GM12878 (cell line): Measurements from ENCODE around the gene FXN.

Source experiments
- IKZF2 ChIP-seq, 2 experiments: fragments of 450-650 bp; IDR thresholded peaks; 2 replicates each; pipeline ENCODE4 v1.6.1; 2017; ENCODE audit warnings: mild to moderate bottlenecking in 2 of 2, moderate library complexity in 2 of 2
- NFYB ChIP-seq: IDR thresholded peaks from 2 replicates; pipeline ENCODE4 v1.6.1; 2011; ENCODE audit warnings: low read depth, mild to moderate bottlenecking, low read length, improper control_type of control experiment, moderate library complexity; ENCODE audit not compliant: insufficient read depth
- POLR2AphosphoS5 ChIP-seq: IDR thresholded peaks from 2 replicates; pipeline ENCODE4 v1.6.1; 2011; ENCODE audit warnings: mild to moderate bottlenecking, low read length, inconsistent platforms
- TF ChIP-seq, protein P1 (sequence below): fragments of 450-650 bp; IDR thresholded peaks from 2 replicates; pipeline ENCODE4 v1.6.1; 2017; ENCODE audit warnings: mild to moderate bottlenecking

DNA sequence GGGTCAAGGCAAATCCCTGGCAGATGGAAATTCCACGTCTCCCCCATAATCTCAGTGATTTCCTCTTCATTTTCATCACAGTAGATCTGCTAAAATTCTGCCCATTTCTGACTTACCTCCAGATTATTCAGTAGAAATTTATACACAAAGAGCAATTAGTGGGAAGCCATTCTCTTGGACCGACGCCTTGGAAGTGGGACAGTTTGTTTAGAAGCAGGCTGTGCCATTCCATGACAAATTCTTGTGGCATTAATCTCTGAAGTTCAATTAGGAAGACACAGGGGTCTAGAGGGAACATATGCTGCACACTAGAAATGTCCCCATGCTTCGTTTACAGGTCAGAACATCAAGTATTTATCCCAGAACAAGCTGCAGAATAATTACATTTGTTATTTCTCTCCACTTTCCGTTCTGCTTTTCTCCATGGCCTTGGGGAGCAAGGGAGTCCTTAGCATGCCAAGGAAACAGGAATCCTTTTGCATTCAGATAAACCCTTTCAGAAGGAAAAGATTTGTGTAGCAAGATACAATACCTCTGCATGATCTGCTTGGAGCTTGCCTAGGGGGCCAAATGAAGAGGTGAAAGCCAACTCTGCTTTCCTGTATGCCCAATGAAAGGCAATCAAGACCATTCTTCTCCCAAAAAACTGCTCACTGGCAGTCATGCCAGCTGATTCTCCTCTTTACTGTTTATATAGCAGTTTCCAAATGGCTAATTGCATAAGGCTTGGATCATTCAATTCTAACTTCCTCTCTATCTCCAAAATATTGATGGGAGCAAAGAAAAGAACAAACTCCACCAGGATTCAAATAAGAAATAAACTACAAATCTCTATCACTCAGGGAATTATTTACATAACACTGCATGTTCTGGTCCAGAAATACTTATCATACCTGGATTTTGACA is 19.1 kb upstream of the FXN start:
- TF ChIP-seq IKZF2 (IDR thresholded peaks at IDR 0.05) (no peak), NFYB (no peak), POLR2AphosphoS5 (no peak)
- TF ChIP-seq, protein P1, sequence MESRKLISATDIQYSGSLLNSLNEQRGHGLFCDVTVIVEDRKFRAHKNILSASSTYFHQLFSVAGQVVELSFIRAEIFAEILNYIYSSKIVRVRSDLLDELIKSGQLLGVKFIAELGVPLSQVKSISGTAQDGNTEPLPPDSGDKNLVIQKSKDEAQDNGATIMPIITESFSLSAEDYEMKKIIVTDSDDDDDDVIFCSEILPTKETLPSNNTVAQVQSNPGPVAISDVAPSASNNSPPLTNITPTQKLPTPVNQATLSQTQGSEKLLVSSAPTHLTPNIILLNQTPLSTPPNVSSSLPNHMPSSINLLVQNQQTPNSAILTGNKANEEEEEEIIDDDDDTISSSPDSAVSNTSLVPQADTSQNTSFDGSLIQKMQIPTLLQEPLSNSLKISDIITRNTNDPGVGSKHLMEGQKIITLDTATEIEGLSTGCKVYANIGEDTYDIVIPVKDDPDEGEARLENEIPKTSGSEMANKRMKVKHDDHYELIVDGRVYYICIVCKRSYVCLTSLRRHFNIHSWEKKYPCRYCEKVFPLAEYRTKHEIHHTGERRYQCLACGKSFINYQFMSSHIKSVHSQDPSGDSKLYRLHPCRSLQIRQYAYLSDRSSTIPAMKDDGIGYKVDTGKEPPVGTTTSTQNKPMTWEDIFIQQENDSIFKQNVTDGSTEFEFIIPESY: no peak
